ENCODE data around the gene CCNH. TPM values are rescaled to one million over a fixed set of nuclear protein-coding genes. Genes with fewer than 3 reads are reported as not detected.

The CCNH gene
- total and polyA plus RNA-seq, 9 of the 15 experiments (the other 6 are each of a cell fraction or from before 2014, with no cell fraction given): 100 to 213 (median 150) TPM

- no TSS peak for BruUV-seq (replicated peaks)
- peak; percentile 26 for FAIRE-seq
- DNase-seq (ENCODE audit: extremely low read depth in 1 of 4, low spot score in 3 of 4): peak; percentile 17 to 40 (median 35)
- ChIA-PET POLR2A (interaction anchor here (1.0 to 1.5 kb wide), 3 partner anchors 11 to 16 kb away, joined by 3 to 5 read pairs (median 4); partner anchors contain the start of gene CCNH), CTCF (ENCODE audit: low intra/inter-chr PET ratio) (no interaction called here)
- no peak overlapping the region for H3K27ac ChIP-seq (ENCODE audit: extremely low read depth, low read depth, low read length)
- H2AFZ ChIP-seq (ENCODE audit: low read depth, low read length): no peak overlapping the region
- peaks cover 98% of the 10 kb centered on the region for H3K36me3 ChIP-seq (ENCODE audit: control insufficient read depth, insufficient read depth, low read length)
- ATAC-seq: peak; percentile 76
- peaks cover 0 to 5% of the 10 kb centered on the region in 2 experiments; a peak in 2 of 5 replicates for H3K4me1 ChIP-seq (replicated peaks in 1 of 2; ENCODE audit: control insufficient read depth in 2 of 2, insufficient read depth in 2 of 2, low read length in 2 of 2)
- in situ Hi-C loops (cut with MboI) (no loop called here), intact Hi-C loops (cut with micrococcal nuclease) (no loop called here)
- H4K20me1 ChIP-seq (replicated peaks; ENCODE audit: control insufficient read depth, insufficient read depth, low read length): no peaks in the 10 kb centered on the region
- no peaks in the 10 kb centered on the region for H3K27me3 ChIP-seq (ENCODE audit: control insufficient read depth in 2 of 2, insufficient read depth in 2 of 2, low read length in 2 of 2)
- no peak overlapping the region for H3K4me2 ChIP-seq (ENCODE audit: insufficient read depth, low read length)
- no peaks in the 10 kb centered on the region for H3K9me3 ChIP-seq (replicated peaks; ENCODE audit: control insufficient read depth, insufficient read depth, low read depth, low read length)
- H3K9me1 ChIP-seq (ENCODE audit: control insufficient read depth, insufficient read depth, low read length): no peaks in the 10 kb centered on the region
- H3K4me3 ChIP-seq: no peak overlapping the region
- H3K79me2 ChIP-seq (ENCODE audit: control insufficient read depth, insufficient read depth, low read length): peaks cover 43% of the 10 kb centered on the region; the same call in 2 of the 3 replicates
- no peak overlapping the region for H3K9ac ChIP-seq (ENCODE audit: insufficient read depth in 1 of 2, low read depth in 2 of 2, low read length in 2 of 2)
- 61% methylated on average over 4 of the region's 4 CpGs for WGBS (ENCODE audit: insufficient coverage, low coverage, missing lambda C conversion rate)
- 0 out of 2 replicates have a peak, but pooled peaks have one; percentile 41 for TF ChIP-seq PHF21A (IDR thresholded peaks at IDR 0.05; ENCODE audit: borderline replicate concordance, low read depth)
- peak in 2 of 3 experiments; percentile 21 to 54; a peak in 3 of 6 replicates for TF ChIP-seq CTCF (IDR thresholded peaks at IDR 0.05 in 2 of 3, conservative IDR thresholded peaks at IDR 0.05 in 1 of 3; ENCODE audit: insufficient read depth in 2 of 3, low read depth in 1 of 3, low read length in 3 of 3)
- TF ChIP-seq ZSCAN32 (CRISPR knock-in tag; IDR thresholded peaks at IDR 0.05): no peak
- TF ChIP-seq MEIS2 (IDR thresholded peaks at IDR 0.05; ENCODE audit: partially characterized antibody): peak; percentile 71
- TF ChIP-seq KDM1A (IDR thresholded peaks at IDR 0.05): 0 out of 4 replicates have a peak, but pooled peaks of 1 of the 2 experiments have one; percentile 11
- no peak for TF ChIP-seq XRCC3 (IDR thresholded peaks at IDR 0.05)
- no peak for TF ChIP-seq ETS1 (conservative IDR thresholded peaks at IDR 0.05; ENCODE audit: control insufficient read depth, low read depth, low read length)
- TF ChIP-seq TARDBP (IDR thresholded peaks at IDR 0.05): no peak
- TF ChIP-seq SREBF2 (CRISPR knock-in tag; IDR thresholded peaks at IDR 0.05): no peak
- no peak for TF ChIP-seq ZFX (CRISPR knock-in tag; IDR thresholded peaks at IDR 0.05)
- no peak for TF ChIP-seq ZNF695 (CRISPR knock-in tag; IDR thresholded peaks at IDR 0.05)
- peak; percentile 95 for TF ChIP-seq ARID3A (IDR thresholded peaks at IDR 0.05; ENCODE audit: borderline replicate concordance, low read depth, low read length)
- TF ChIP-seq PREB (CRISPR knock-in tag; IDR thresholded peaks at IDR 0.05): no peak
- peak; percentile 60 for TF ChIP-seq PKNOX1 (IDR thresholded peaks at IDR 0.05)
- TF ChIP-seq RAD21 (CRISPR knock-in tag; conservative IDR thresholded peaks at IDR 0.05 in 1 of 2, IDR thresholded peaks at IDR 0.05 in 1 of 2): peak; percentile 28 to 49
These were observed 12.3 kb downstream of the CCNH start for GRCh38 chr5:87400305-87400899.

Data from K562 (cell line).